ENCODE data around the gene P2RY6. TPM values are rescaled to one million over a fixed set of nuclear protein-coding genes. Genes with fewer than 3 reads are reported as not detected.

The P2RY6 gene
- total RNA-seq, 1 donor from 2014 or later, result not detected

GRCh38 chr11:73280626-73281025 lies 8.5 kb downstream of the P2RY6 start:
- no peak for TF ChIP-seq CTCF (conservative IDR thresholded peaks at IDR 0.05)
- DNase-seq (ENCODE audit: low read depth, low spot score), result no peak

GRCh38 chr11:73281201-73281741 lies 9.1 kb downstream of the P2RY6 start:
- no peak for TF ChIP-seq CTCF (conservative IDR thresholded peaks at IDR 0.05)
- no peak overlapping the region for H3K4me3 Mint-ChIP-seq
- DNase-seq (ENCODE audit: low read depth, low spot score), result no peak
- no peaks in the 10 kb centered on the region for H3K36me3 Mint-ChIP-seq (ENCODE audit: low read depth)
- no peak overlapping the region for H3K27ac Mint-ChIP-seq (ENCODE audit: unreplicated experiment)
- peaks cover 8% of the 10 kb centered on the region for H3K4me1 Mint-ChIP-seq
- no peaks in the 10 kb centered on the region for H3K27me3 Mint-ChIP-seq (ENCODE audit: low read depth)
- no peaks in the 10 kb centered on the region for H3K9me3 Mint-ChIP-seq

More at GRCh38 chr11:73280626-73281025, 8.5 kb downstream of the P2RY6 start:
- H3K27ac Mint-ChIP-seq (ENCODE audit: unreplicated experiment), result peak overlapping the region; percentile 30
- H3K27me3 Mint-ChIP-seq (ENCODE audit: low read depth), result no peaks in the 10 kb centered on the region
- no peak overlapping the region for H3K4me3 Mint-ChIP-seq
- peaks cover 8% of the 10 kb centered on the region for H3K4me1 Mint-ChIP-seq
- H3K9me3 Mint-ChIP-seq, result no peaks in the 10 kb centered on the region
- H3K36me3 Mint-ChIP-seq (ENCODE audit: low read depth), result no peaks in the 10 kb centered on the region

GRCh38 chr11:73281796-73282660 lies 9.9 kb downstream of the P2RY6 start:
- Mint-ChIP-seq H3K27ac (ENCODE audit: unreplicated experiment) (no peak overlapping the region), H3K27me3 (ENCODE audit: low read depth) (no peaks in the 10 kb centered on the region), H3K9me3 (no peaks in the 10 kb centered on the region), H3K36me3 (ENCODE audit: low read depth) (no peaks in the 10 kb centered on the region), H3K4me1 (peaks cover 13% of the 10 kb centered on the region), H3K4me3 (no peak overlapping the region)
- no peak for TF ChIP-seq CTCF (conservative IDR thresholded peaks at IDR 0.05)
- no peak for DNase-seq (ENCODE audit: low read depth, low spot score)

GRCh38 chr11:73283276-73284000 lies 11.3 kb downstream of the P2RY6 start:
- H3K36me3 Mint-ChIP-seq (ENCODE audit: low read depth), result no peaks in the 10 kb centered on the region
- H3K9me3 Mint-ChIP-seq, result no peaks in the 10 kb centered on the region
- no peak for TF ChIP-seq CTCF (conservative IDR thresholded peaks at IDR 0.05)
- DNase-seq (ENCODE audit: low read depth, low spot score), result no peak
- no peaks in the 10 kb centered on the region for H3K27me3 Mint-ChIP-seq (ENCODE audit: low read depth)
- H3K4me3 Mint-ChIP-seq, result no peak overlapping the region
- peaks cover 20% of the 10 kb centered on the region for H3K4me1 Mint-ChIP-seq
- H3K27ac Mint-ChIP-seq (ENCODE audit: unreplicated experiment), result peak overlapping the region; percentile 88

- no peaks in the 10 kb centered on the region for H3K36me3 Mint-ChIP-seq (ENCODE audit: low read depth)
- no peaks in the 10 kb centered on the region for H3K27me3 Mint-ChIP-seq (ENCODE audit: low read depth)
- peak overlapping the region; percentile 88 for H3K27ac Mint-ChIP-seq (ENCODE audit: unreplicated experiment)
- no peak for TF ChIP-seq CTCF (conservative IDR thresholded peaks at IDR 0.05)
- peaks cover 24% of the 10 kb centered on the region for H3K4me1 Mint-ChIP-seq
- no peaks in the 10 kb centered on the region for H3K9me3 Mint-ChIP-seq
- H3K4me3 Mint-ChIP-seq, result no peak overlapping the region
- DNase-seq (ENCODE audit: low read depth, low spot score), result no peak
Observed at GRCh38 chr11:73284106-73284505, 12.0 kb downstream of the P2RY6 start.
